ENCODE measurements around the gene ROBO1. TPM values are rescaled to one million over a fixed set of nuclear protein-coding genes. Genes with fewer than 3 reads are reported as not detected.

Gene ROBO1
- total and polyA plus RNA-seq, 2 of the 13 experiments (the other 11 are each of a cell fraction or from before 2014, with no cell fraction given): 52.2 to 71.0 TPM

DNA sequence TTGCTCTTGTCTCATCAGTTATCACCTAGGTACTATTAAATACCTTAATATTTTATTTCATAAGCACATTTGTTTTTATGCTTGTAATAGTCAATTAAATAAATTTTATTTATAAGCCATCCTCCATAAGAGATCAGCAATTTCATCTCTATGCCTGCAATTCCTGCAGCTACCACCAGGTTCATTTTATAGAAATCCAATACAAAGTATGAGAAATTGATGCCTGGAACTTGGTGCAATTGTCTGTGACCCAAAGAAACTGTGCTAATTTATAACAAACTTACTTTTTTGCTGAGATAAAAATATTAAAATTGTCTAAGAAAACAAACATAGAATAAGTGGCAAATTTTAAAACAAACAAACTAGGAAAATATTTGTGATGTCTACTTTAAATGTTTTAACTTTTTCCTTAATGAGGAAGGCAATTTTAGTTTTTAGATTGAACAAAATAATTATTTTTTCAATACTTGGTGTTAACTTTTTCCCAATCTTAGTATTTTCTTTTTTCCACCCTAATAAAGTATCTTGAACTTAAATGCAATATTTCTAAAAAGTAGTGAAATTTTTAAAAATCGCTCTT is 1026.6 kb downstream of the ROBO1 start:
- H3K9ac ChIP-seq (ENCODE audit: insufficient read depth, low read depth, low read length): no peak overlapping the region
- DNase-seq (ENCODE audit: low spot score): peak; percentile 8
- no peak overlapping the region for H3K4me3 ChIP-seq (replicated peaks in 1 of 3; ENCODE audit: insufficient read depth in 1 of 3, low read depth in 2 of 3, low read length in 3 of 3)
- no peak for ATAC-seq
- no peaks in the 10 kb centered on the region for H3K4me1 ChIP-seq (ENCODE audit: insufficient read depth, low read length)
- peaks cover 3 to 13% of the 10 kb centered on the region in 2 experiments for H3K36me3 ChIP-seq (replicated peaks in 1 of 2; ENCODE audit: control insufficient read depth in 1 of 2, insufficient read depth in 2 of 2, low read length in 2 of 2)
- no TSS peak for BruUV-seq (replicated peaks)
- peaks cover 3% of the 10 kb centered on the region for H3K79me2 ChIP-seq (ENCODE audit: insufficient read depth, low read length)
- FAIRE-seq: no peak
- 0 out of 2 replicates have a peak, but pooled peaks cover 2% of the 10 kb centered on the region for H4K20me1 ChIP-seq (ENCODE audit: insufficient read depth, low read length)
- 100% methylated on average over 1 of the region's 1 CpG for WGBS (ENCODE audit: low lambda C conversion rate)
- no peaks in the 10 kb centered on the region for H3K9me3 ChIP-seq (ENCODE audit: low read length)
- ChIA-PET CTCF (ENCODE audit: low intra/inter-chr PET ratio, low total read pairs) (no interaction called here), POLR2A (no interaction called here)
- no peak overlapping the region for H3K4me2 ChIP-seq (ENCODE audit: low read depth, low read length)
- intact Hi-C loops (cut with micrococcal nuclease; ENCODE audit: unreplicated experiment): no loop called here
- in situ Hi-C loops (cut with HindIII; ENCODE audit: extremely low pct_ligation_motif_present, low pct_unique_long_range_greater_than_20kb): no loop called here
- no peaks in the 10 kb centered on the region for H3K27me3 ChIP-seq (ENCODE audit: control insufficient read depth in 1 of 2, insufficient read depth in 2 of 2, low read length in 2 of 2)
- TF ChIP-seq ZNF282 (IDR thresholded peaks at IDR 0.05; ENCODE audit: partially characterized antibody): no peak
- no peak for TF ChIP-seq ZNF382 (CRISPR knock-in tag; IDR thresholded peaks at IDR 0.05; ENCODE audit: borderline replicate concordance)
- TF ChIP-seq ZNF136 (CRISPR knock-in tag; IDR thresholded peaks at IDR 0.05; ENCODE audit: low read depth): no peak
- TF ChIP-seq, protein P1, sequence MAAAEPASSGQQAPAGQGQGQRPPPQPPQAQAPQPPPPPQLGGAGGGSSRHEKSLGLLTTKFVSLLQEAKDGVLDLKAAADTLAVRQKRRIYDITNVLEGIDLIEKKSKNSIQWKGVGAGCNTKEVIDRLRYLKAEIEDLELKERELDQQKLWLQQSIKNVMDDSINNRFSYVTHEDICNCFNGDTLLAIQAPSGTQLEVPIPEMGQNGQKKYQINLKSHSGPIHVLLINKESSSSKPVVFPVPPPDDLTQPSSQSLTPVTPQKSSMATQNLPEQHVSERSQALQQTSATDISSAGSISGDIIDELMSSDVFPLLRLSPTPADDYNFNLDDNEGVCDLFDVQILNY (CRISPR knock-in tag; conservative IDR thresholded peaks at IDR 0.05): no peak
- no peak for TF ChIP-seq TRAFD1 (CRISPR knock-in tag; IDR thresholded peaks at IDR 0.05; ENCODE audit: borderline replicate concordance)
- no peak for TF ChIP-seq ZSCAN30 (CRISPR knock-in tag; IDR thresholded peaks at IDR 0.05)
- TF ChIP-seq ZNF556 (CRISPR knock-in tag; IDR thresholded peaks at IDR 0.05; ENCODE audit: borderline replicate concordance): no peak
- no peak for TF ChIP-seq ZNF816 (CRISPR knock-in tag; IDR thresholded peaks at IDR 0.05; ENCODE audit: borderline replicate concordance)
- no peak for TF ChIP-seq SALL2 (CRISPR knock-in tag; IDR thresholded peaks at IDR 0.05)
- TF ChIP-seq ZNF496 (CRISPR knock-in tag; IDR thresholded peaks at IDR 0.05; ENCODE audit: insufficient replicate concordance): no peak
- TF ChIP-seq SP4 (CRISPR knock-in tag; IDR thresholded peaks at IDR 0.05): no peak
- TF ChIP-seq MED1 (CRISPR knock-in tag; IDR thresholded peaks at IDR 0.05): no peak
- TF ChIP-seq POLR2AphosphoS5 (IDR thresholded peaks at IDR 0.05; ENCODE audit: low read depth, low read length): no peak
- no peak for TF ChIP-seq ZNF276 (CRISPR knock-in tag; IDR thresholded peaks at IDR 0.05; ENCODE audit: low read depth)
- no peak for TF ChIP-seq SOX5 (CRISPR knock-in tag; IDR thresholded peaks at IDR 0.05; ENCODE audit: borderline replicate concordance)
- no peak overlapping the region for H3K27ac ChIP-seq (ENCODE audit: extremely low read length, insufficient read depth, low read length)
- no peak overlapping the region for H2AFZ ChIP-seq (ENCODE audit: low read length)
